GM23248 (cell line): ENCODE measurements around the gene PANX2.

ENCODE experiments used
- EZH2 ChIP-seq: fragments of 200-600 bp; sonication (generic); IDR thresholded peaks from 2 replicates; pipeline ENCODE4 v1.6.1; 2018; ENCODE audit warnings: antibody characterized with exemption, mild to moderate bottlenecking; ENCODE audit not compliant: insufficient read depth, poor library complexity, severe bottlenecking
- EZH2phosphoT487 ChIP-seq: fragments of 200-600 bp; sonication (generic); IDR thresholded peaks from 2 replicates; pipeline ENCODE4 v1.6.1; 2018; ENCODE audit warnings: antibody characterized with exemption, moderate library complexity, mild to moderate bottlenecking, low read depth; ENCODE audit not compliant: insufficient read depth

DNA sequence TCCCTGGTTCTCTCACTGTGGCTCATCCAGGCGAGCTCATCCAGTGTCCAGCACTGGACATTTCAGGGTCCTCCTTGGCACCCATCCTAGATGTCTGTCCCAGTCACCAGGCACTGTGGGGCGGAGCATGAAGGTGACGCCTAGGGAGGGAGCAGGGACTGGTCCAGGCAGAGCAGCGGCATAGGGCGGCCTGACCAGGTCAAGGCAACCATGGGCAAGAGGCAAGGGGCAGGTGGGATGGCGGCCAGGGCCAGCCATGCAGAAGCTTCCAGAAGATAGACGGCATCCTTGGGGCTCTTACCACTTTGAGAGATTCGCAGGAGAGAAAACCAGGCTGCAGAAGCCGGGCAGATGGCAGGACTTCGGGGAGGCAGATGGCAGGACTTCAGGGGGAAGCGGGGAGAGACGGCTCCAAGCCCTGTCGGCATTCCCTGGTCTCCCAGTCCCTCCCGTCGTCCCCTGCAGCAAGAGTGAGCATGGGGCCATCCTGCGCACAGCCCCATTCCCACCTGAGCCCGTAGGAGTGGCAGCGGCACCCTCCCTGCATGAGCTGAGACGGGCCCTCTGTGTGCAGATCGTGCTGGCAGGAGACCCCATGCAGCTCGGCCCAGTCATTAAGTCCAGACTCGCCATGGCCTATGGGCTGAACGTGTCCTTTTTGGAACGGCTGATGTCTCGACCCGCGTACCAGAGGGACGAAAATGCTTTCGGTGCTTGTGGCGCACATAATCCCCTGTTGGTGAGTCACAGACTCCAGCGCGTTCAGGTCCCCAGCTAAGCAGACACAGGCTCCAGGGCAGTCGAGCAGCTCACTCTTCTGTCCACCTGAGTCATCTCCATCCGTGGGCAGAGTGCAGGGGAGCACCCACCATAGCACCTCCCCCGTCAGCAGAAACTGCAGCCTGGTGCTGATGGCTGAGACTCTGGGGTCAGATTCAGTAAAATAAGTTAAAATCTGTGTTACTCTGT, 20.1 kb upstream of the PANX2 start:
- TF ChIP-seq EZH2: no peak
- no peak for TF ChIP-seq EZH2phosphoT487
